ENCODE measurements around the gene EDA. TPM values are rescaled to one million over a fixed set of nuclear protein-coding genes. Genes with fewer than 3 reads are reported as not detected.

EDA gene
- total and polyA plus RNA-seq, 2 of the 13 experiments (the other 11 are each of a cell fraction or from before 2014, with no cell fraction given) = 8.8 to 11.2 TPM

DNA sequence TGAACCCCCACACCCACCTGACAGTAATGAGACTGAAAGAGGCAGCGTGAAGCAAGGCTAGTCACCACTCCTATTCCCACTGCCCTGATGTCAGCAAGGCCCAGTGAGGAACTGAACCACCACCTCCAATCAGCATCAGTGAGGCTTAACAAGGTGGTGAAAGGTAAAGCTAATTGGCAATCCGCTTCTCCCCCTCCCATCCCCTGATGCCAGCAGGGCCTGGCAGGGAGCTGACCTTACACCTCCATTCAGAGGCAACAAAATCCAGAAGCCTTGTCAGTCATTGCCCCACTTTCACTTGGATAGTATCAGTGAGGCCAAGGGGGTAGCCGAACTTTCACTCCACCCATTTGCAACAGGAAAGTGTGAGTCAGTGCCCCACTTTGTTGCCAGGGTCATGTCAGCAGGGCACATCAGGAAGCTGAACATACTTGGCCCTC is 373.1 kb downstream of the EDA start (continued):
- TF ChIP-seq, protein P1, sequence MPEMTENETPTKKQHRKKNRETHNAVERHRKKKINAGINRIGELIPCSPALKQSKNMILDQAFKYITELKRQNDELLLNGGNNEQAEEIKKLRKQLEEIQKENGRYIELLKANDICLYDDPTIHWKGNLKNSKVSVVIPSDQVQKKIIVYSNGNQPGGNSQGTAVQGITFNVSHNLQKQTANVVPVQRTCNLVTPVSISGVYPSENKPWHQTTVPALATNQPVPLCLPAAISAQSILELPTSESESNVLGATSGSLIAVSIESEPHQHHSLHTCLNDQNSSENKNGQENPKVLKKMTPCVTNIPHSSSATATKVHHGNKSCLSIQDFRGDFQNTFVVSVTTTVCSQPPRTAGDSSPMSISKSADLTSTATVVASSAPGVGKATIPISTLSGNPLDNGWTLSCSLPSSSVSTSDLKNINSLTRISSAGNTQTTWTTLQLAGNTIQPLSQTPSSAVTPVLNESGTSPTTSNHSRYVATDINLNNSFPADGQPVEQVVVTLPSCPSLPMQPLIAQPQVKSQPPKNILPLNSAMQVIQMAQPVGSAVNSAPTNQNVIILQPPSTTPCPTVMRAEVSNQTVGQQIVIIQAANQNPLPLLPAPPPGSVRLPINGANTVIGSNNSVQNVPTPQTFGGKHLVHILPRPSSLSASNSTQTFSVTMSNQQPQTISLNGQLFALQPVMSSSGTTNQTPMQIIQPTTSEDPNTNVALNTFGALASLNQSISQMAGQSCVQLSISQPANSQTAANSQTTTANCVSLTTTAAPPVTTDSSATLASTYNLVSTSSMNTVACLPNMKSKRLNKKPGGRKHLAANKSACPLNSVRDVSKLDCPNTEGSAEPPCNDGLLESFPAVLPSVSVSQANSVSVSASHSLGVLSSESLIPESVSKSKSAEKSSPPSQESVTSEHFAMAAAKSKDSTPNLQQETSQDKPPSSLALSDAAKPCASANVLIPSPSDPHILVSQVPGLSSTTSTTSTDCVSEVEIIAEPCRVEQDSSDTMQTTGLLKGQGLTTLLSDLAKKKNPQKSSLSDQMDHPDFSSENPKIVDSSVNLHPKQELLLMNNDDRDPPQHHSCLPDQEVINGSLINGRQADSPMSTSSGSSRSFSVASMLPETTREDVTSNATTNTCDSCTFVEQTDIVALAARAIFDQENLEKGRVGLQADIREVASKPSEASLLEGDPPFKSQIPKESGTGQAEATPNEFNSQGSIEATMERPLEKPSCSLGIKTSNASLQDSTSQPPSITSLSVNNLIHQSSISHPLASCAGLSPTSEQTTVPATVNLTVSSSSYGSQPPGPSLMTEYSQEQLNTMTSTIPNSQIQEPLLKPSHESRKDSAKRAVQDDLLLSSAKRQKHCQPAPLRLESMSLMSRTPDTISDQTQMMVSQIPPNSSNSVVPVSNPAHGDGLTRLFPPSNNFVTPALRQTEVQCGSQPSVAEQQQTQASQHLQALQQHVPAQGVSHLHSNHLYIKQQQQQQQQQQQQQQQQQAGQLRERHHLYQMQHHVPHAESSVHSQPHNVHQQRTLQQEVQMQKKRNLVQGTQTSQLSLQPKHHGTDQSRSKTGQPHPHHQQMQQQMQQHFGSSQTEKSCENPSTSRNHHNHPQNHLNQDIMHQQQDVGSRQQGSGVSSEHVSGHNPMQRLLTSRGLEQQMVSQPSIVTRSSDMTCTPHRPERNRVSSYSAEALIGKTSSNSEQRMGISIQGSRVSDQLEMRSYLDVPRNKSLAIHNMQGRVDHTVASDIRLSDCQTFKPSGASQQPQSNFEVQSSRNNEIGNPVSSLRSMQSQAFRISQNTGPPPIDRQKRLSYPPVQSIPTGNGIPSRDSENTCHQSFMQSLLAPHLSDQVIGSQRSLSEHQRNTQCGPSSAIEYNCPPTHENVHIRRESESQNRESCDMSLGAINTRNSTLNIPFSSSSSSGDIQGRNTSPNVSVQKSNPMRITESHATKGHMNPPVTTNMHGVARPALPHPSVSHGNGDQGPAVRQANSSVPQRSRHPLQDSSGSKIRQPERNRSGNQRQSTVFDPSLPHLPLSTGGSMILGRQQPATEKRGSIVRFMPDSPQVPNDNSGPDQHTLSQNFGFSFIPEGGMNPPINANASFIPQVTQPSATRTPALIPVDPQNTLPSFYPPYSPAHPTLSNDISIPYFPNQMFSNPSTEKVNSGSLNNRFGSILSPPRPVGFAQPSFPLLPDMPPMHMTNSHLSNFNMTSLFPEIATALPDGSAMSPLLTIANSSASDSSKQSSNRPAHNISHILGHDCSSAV (CRISPR knock-in tag; IDR thresholded peaks at IDR 0.05; ENCODE audit: borderline replicate concordance) = no peak
- TF ChIP-seq KLF9 (CRISPR knock-in tag; IDR thresholded peaks at IDR 0.05; ENCODE audit: low read depth) = no peak
- no peak for TF ChIP-seq ZNF350 (CRISPR knock-in tag; IDR thresholded peaks at IDR 0.05; ENCODE audit: borderline replicate concordance, low read depth)
- TF ChIP-seq RNF2 (conservative IDR thresholded peaks at IDR 0.05; ENCODE audit: low read depth) = no peak
- no peak for TF ChIP-seq ZNF619 (CRISPR knock-in tag; IDR thresholded peaks at IDR 0.05)
- TF ChIP-seq MTF1 (CRISPR knock-in tag; IDR thresholded peaks at IDR 0.05) = no peak
